ENCODE results near the gene TTC27.
"Not testable (repeated sequence)": the region's sequence is repeated elsewhere in the genome, so short reads cannot be mapped to it uniquely, and the experiment has no call there.

TTC27 gene

DNA sequence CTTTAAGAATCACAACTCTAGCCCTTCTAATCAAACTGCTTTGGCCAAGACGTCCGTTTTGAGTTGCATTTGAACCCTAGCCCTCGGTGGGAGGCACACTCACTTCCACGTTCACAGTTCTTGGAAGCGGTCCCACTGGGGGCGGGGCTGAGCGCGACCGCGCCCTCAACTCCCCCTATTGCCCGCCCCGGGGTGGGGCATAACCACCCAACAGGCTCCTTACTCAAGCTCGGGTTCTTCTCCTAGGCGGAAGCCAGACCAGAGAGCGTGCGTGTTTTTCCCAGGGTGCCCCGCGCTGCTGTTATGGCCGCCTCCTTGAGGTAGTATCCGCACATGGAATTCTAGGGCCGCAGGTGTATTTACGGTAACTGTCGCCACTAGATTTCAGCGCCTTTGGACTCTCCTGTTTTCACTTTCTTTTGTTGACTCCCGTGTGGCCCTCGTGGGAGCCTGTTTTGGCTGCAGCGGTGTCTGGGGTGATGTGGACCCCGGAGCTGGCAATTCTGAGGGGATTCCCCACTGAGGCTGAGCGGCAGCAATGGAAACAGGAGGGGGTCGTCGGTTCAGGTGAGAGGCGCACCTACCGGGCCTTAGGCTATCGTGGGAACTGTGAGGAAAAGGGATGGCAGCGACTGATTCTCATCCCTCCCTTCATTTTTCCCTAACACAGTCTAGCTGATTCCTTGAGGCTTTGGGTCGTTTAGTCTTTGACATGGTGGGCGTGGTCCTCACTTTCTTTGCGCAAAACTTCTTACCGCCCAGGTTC lies at the start of gene TTC27:
Gene TTC27, plus strand, starts transcription at position 237 of the 766 bp plus-strand sequence. Its CDS starts 243 bp downstream, at position 480.
- DNase-seq: peak; percentile 83 to 92 (median 88)

DNA sequence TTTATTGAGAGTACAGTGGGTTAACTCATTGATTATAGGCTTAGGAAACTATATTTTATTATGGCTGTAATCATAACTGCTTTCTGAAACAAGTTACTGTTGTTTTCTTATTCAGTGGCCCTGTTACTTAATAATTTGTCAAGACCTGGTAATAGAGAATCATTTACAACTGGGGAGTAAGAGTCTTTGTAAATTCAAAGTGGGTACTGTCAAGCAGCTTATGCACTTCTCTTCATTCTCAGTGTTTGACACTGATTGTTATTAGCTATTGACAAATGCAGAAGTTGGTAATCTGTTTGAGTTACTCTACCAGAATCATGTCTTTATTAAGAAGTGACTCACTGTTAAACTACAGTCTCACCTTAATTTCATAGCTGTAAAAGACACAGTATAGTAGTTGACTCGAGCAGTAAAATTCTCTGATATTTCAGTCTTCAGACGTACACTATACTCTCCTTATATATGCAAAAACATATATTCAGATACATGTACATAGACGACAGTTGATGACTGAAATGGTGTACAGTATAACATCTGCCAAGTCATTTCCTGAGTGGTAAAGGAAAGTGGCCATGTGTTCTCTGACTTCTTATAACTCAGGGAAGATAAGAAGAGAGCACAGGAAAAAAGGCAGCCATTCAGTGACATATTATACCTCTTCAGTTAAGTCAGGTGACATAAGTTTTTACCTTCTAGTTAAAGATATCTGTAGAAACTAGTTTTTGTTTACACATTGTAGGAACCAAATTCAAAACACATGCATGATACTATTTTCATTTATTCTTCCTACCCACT lies 36.0 kb upstream of the TTC27 start:
- no peak for DNase-seq

DNA sequence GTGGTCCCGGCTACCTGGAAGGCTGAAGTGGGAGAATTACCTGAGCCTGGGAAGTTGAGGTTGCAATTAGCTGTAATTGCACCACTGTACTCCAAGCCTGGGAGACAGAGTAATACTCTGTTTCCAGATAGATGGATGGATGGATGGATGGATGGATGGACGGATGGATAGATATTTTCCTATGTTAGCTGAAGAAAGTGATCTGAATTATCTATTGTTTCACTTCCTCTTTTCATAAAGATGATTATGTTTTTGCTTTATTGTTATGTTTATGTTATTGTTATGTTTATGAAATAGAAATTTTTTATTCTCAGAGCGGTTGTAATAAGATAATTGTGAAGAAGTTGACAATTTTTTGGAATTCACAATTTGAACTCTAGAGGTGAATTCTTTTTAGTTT lies 33.3 kb upstream of the TTC27 start:
- no peak for DNase-seq

DNA sequence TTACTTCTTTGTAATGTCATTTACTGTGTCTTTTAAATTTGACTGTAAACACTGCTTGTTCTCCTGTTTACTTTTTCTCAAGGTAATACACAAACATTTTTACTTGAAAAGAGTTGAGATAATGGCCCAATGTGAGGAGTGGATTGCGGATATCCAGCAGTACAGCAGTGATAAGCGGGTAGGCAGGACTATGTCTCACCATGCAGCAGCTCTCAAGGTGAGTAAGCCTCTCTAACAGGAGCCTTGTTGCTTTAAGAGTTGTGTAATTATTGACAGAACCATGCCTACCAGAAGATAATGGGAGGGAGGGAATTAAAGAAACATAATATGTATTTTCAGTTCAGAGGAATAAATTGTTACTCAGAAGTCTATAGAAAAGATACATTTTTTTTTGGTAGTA lies 16.5 kb upstream of the TTC27 start:
- no peak for DNase-seq

DNA sequence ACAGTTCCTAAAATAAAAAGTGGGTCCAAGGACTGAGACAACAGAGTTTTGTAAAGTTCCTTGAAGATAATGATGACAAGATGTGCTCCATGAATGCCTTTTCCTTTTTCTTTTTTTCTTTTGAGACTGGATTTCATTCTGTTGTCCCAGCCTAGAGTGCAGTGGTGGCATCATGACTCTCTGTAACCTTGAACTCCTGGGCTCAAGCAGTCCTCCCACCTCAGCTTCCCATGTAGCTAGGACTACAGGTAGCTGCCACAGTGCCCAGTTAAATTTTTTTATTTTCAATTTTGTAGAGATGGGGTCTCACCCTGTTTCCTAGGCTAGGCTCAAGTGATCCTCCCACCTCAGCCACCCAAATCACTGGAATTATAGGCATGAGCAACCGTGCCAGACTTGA lies 16.1 kb upstream of the TTC27 start:
- no peak for DNase-seq

DNA sequence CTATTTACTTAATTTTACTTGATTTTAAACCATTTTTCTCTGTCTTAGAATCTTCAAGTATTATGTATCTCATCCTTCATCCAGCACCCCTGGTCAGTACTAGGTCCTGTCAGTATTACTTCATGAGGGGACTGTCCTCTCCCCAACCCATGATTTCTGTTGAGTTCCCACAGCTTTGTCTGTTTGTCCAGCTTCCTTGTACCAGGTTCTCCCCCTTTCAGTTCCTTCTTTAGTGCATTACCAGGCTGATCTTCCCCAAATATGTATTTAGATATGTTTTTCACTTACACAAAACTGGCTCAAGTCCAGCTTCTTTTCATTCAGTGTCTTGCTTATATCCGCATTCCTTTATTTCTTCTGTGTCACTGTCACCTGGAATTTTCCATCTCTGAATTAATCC lies 13.8 kb upstream of the TTC27 start:
- DNase-seq: no peak

DNA sequence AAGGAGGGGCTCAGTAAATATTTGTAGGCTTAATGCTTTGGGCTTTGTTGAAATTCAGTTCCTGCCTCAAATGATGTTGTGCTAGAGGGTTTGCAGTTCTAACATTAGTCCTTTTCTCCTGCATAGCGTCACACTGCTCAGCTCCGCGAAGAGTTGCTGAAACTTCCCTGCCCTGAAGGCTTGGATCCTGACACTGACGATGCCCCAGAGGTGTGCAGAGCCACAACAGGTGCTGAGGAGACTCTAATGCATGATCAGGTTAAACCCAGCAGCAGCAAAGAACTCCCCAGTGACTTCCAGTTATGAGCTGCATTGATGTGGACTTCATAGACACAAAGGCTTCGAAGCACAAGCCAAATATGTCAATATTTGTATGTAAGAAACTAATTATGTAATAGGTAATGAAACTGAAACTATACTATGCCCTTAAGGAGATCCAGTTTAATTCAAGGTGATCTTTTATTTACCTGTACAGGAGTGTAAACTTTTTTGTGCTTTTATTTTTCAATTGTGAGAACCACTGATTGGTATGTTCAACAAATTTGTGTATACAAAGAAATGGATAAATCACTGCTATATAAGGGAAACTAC lies 10.2 kb upstream of the TTC27 start:
- no peak for DNase-seq

DNA sequence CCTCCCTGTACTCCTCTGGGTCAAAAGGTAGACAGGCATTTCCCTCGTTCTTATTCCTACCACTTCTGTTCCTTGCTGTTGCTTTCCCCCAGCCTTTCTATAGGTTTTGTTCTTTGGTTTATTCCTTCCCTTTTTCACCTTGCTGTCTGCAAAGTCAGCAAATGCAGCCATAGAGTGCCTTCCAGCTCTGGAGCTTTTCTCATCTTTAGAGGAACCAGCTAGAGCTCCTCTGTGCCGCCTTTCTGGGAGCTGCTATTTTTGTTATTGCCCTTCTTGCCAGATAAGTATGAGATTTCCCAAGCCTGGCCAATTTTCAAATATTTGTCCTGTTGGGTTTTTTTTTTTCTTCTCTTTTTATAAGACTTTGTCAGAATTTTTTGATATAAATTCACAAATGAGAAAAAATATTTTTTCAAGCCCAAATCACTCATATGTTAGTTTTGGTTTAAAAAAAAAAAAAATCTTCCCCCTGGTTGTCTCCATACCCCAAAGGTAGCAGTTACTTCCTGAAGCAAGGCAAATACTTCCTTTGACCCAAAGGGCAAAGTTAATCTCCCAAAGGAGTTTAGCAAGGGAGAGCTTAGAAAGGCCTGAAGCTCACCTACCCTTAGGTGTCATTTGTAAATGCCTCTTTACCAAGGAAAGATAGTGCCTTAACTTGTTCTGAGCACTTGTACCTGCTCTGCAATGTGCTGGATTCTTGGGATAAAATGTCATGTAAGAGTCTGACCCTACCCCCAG lies 5.1 kb upstream of the TTC27 start:
- DNase-seq: no peak

DNA sequence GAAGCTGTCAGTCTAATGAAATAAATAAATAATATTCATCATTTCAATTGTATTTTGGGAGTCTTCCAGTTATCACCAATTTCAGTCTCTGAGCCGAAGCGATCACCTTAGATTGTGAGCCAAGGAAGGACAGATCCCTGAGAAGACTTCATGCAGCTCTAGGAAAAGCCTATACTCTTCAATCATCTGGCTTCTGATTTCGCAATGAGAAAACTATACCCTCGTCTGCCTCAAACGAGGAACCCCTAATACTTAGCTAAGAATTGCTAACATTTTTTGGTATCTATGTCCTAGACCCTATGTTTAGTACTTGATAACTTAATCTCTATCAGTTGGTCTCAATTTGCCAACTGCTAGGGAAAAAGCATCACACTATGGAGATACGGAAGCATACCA lies 4.5 kb upstream of the TTC27 start:
- no peak for DNase-seq

DNA sequence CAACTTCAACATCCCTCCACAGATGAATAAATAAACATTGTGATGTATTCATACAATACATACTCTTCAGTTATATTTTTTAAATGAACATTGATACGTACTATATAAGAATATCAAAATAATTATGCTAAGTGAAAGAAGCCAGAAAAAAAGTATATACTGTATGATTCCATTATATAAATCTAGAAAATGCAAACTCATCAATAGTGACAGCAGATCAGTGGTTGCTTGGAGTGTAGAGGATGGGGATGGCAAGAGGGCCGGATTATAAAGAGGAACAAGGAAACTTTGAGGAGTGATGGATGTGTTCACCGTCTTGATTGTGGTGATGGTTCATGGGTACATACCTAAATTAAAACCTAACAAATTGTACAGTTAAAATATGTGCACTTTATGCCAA lies 3.0 kb upstream of the TTC27 start:
- DNase-seq: no peak

DNA sequence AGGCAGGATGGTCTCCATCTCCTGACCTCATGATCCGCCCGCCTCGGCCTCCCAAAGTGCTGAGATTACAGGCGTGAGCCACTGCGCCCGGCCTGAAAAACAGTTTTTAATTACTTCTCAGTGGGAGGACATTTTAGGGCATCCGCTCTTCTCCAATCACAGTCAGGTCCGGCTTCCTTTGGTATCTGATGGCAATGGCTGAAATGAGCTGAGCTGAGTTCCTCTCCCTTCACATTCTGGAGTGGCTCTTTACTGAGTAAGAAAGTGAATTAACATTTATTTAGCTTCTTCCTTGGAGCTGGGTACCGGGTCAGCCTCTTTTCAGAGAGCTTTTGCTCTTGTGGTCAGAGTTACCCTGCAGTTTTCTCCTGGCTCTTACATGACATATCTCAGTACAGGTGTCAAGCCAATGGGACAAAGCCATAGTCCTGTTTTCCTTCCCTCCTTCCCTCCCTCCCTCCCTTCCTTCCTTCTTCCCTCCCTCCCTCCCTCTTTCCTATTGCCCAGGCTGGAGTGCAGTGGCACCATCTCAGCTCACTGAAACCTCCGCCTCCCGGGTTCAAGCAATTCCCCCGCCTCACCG lies 1.1 kb upstream of the TTC27 start:
- DNase-seq: no peak

DNA sequence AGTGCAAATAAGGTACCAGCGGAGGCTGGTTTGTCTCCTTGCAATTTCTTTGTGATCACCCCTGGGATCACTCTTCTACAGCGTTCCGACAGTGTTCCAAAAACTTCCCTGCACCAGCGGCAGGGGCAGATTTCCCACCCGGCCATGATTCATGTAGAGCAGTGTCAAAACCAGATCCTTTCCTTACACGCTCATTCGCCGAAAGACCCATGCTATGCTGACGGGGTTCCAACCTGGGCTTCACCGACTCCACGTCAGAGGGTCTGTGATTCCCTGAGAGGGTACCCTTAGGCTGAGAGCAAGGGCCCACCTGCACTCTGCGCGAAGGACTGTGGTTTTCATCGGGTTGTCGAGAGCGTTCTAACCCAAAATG lies 423 bp upstream of the TTC27 start:
- DNase-seq: peak in 1 of 4 experiments; percentile 22

DNA sequence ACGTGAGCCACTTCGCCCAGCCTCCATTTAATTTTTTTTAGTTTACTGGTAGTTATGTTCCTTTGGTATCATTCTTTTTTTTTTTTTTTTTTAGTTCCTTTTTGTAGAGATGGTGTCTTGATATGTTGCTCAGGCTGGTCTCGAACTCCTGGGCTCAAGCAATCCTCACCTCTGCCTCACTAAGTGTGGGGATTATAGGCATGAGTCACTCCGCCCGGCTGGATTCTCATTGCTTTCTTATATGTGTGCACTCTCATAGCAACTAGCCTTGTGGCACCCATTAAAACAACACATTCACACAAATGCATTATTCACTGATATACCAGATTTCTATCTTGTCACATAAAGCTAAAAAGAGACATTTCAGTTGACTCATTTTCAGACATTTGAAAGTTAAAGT lies 4.2 kb downstream of the TTC27 start:
- DNase-seq: no peak

DNA sequence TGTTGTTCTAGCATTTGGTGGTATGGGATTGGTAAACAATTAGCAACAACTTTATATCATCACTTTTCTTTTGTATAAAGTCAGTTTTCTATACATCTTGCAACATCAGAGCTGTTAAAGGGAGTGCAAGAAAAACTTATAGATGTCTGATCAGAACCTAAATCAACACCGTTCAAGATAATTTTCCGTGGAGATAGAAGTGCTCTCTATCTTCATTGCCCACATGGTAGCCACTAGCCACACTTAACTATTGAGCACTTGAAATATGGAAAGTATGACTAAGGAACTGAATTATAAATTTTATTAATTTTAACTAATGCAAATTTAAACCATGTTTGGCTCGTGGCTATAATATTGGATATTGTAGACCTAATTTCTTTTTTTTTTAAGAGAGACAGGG lies 5.2 kb downstream of the TTC27 start:
- DNase-seq: no peak

DNA sequence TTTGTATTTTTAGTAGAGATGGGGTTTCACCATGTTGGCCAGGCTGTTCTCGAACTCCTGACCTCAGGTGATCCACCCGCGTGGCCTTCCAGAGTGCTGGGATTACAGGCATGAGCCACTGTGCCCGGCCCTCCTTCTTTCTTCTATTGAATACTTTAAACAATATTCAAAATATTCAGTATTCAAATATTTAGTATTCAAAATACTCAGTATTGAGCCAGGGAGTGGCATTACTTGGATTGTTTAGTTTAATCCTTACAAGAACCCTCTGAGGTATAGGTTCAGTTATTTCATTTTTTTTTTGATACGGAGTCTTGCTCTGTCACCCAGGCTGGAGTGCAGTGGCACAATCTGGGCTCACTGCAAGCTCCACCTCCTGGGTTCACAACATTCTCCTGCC lies 10.7 kb downstream of the TTC27 start:
- DNase-seq: not testable (repeated sequence)

DNA sequence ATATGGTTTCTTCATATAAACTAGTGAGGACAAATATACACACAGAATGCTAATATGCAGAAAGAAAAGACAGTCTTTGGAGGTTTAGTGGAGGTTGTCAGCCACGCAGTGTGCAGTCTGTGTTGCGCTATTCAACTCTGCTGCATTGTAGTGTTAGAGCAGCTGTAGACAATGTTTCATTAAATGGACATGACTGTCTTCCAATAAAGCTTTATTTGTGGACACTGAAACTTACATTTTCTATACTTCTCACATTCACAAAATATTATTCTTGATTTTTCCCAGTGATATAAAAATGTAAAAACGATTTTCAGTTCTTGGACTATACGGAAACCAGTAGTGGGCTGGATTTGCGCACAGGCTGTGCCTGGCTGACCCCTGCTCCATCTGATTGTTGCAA lies 13.3 kb downstream of the TTC27 start:
- DNase-seq: no peak

DNA sequence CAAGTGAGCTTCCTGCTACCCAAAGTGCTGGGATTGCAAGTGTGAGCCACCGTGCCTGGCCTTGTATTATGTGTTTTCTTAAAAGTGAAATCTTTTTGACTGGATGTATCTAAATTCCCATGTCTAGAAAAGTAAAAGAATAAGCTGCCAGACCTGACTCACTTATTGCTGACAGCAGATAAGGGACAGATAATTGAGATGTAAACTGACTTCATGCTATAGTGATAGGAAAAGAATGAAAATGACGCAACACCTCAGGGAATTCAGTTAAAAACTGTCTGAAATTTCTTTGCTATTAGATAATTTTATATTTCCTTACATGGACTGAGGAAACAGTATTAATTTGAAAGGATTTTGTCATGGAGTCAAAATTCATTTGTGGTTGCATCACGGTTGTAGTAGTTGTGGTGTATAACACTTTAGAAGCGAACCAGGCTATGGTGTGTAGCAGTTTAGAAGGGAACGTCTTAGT lies 19.4 kb downstream of the TTC27 start:
- DNase-seq: no peak

DNA sequence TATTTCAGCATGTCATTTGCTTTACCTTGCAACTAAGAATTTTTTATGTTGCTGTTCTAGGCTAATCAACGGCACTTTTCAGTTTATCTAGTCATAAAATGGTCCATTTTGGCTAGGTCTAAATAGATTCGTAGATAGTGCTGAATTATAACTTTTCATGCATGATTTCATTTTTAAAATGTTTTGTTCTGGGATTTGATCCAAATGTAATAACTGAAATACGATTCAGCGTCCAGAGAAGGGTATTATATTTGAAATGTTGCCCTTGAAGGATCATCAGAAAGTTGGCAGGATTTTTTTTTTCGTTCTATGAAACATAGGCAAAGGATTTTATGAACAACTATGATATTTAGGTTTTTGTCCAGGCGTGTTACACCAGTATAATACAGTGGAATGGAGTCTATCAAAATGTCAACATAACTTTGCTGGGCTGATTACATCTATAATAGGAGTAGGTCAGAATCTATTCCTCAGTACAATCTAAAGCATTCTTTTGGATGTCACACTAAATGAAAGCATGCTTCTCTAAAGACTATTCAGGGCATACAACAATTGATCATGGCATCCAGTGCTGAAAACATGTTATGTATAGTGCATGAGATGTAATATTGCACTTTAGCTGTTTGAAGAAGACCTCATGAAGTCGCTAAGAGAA lies 24.8 kb downstream of the TTC27 start:
- DNase-seq: no peak

DNA sequence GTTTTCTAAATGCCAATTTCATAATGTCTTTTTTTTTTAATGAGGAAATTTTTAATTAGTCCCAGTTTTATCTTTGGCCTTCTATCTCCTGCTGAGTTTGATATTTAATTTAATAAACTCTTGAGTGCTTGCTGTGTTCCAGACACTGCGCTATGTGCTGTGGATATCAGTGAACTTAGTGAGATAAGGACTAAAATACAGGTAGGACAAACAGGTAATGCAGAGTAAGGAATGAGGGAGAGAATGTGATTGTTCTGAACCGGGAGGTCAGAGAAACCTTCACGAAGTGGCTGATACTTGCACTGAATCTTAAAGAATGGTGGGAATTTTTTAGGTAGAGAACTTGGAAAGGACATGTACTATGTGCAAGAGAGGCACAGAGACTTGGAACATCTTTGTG lies 28.2 kb downstream of the TTC27 start:
- no peak for DNase-seq

DNA sequence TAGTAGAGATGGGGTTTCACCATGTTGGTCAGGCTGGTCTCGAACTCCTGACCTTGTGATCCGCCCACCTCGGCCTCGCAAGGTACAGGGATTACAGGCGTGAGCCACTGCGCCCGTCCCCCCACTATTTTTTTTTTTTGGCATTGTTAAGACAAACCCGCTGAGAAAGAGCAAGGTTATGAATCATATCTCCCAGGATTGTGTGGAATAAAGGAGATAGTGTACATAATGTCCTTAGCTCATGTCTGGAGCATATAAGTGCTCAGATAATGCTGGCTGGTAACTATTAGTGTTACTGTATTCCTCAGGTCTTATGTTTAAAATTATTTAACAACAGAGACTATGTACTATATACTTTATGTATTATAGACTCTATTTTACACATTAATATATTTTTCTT lies 36.0 kb downstream of the TTC27 start:
- DNase-seq: no peak

DNA sequence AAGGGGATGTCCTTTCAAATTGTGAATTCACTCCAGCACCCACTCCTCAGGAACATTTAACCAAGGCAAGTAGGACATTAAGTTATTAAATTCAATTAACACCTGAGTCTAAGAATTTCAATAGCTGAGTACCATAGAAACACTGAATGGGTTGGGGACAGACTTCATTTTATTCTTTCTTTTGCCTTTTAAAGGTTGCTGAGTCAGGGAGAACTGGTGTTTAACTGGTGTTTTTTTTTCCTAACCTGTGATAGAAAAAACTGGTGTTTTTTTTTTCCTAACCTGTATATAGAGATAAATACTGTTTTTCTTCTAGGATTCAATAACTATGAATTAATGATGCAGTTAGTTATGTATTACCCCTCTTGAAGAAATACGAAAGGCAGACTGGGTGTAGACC lies 38.9 kb downstream of the TTC27 start:
- no peak for DNase-seq

DNA sequence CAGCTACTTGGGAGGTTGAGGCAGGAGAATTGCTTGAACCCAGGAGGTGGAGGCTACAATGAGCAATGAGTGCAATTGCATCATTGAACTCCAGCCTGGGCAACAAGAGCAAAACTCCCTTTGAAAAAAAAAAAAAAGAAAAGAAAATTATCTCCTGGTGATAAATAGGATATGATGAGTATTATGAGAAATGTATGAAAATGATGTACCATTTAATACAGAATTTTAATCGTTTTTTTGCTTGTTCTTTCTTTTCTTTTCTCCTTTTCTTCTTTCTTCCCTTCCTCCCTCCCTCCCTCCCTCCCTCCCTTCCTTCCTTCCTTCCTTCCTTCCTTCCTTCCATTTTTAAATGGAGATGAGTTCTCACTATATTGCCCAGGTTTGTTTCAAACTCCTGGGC lies 40.4 kb downstream of the TTC27 start:
- DNase-seq: no peak

All from activated CD4-positive, CD25-positive, alpha-beta regulatory T cell (primary cell).